GM19240 (cell line): ENCODE results near the gene PRRC2A.

Experiments used
- DNase-seq: peaks from one replicate; pipeline ENCODE4 v3.0.0; 2011; ENCODE audit warnings: low spot score; ENCODE audit not compliant: insufficient read length

The PRRC2A gene

DNA sequence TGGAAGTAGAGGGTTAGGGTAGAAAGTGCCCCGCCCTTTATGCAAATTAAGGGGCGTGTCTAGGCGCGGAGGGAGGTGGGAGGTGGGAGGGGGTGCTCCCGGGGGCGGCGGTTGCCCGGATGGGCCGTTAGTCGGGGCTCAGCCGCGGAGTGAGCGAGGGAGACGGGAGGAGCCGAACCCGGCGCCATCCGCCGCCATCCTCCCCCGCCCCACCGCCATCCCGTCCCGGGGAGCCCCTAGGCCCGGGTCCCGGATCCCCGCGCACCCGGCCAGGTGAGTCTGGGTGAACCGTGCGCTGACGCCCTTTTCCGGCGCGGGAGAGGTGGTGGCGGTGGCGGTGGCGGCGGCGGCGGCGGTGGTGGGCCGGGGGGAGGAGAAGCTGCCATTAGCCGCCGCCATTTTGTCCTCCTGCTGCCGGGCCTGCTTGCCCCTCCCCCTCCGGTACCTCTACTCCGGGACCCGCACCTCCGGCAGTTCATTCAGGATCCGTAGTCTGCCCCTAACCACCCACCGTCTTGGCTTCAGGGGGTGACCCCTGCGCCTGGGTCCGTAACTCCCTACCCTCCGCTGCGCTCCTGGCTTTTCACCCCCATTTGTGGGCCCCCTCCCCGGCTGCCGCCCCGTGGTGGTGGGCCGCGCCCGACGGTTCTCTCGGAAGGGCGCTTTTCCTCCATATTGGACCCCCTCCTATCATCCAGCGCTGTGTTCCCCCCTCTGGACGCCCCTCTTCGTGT, at the start of gene PRRC2A:
Gene PRRC2A, plus strand, starts transcription at position 130 of the 734 bp plus-strand sequence. CDS start 2,075 bp downstream, outside the sequence.
- peak; percentile 50 for DNase-seq

DNA sequence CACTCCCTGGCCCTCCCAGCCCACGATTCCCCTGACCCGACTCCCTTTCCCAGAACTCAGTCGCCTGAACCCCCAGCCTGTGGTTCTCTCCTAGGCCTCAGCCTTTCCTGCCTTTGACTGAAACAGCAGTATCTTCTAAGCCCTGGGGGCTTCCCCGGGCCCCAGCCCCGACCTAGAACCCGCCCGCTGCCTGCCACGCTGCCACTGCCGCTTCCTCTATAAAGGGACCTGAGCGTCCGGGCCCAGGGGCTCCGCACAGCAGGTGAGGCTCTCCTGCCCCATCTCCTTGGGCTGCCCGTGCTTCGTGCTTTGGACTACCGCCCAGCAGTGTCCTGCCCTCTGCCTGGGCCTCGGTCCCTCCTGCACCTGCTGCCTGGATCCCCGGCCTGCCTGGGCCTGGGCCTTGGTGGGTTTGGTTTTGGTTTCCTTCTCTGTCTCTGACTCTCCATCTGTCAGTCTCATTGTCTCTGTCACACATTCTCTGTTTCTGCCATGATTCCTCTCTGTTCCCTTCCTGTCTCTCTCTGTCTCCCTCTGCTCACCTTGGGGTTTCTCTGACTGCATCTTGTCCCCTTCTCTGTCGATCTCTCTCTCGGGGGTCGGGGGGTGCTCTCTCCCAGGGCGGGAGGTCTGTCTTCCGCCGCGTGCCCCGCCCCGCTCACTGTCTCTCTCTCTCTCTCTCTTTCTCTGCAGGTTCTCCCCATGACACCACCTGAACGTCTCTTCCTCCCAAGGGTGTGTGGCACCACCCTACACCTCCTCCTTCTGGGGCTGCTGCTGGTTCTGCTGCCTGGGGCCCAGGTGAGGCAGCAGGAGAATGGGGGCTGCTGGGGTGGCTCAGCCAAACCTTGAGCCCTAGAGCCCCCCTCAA, 48.2 kb upstream of the PRRC2A start, which contains the start of gene LTA:
Gene LTA, plus strand, starts transcription at position 249 of the 871 bp plus-strand sequence. Its CDS starts 454 bp downstream, at position 703.
- no peak for DNase-seq

DNA sequence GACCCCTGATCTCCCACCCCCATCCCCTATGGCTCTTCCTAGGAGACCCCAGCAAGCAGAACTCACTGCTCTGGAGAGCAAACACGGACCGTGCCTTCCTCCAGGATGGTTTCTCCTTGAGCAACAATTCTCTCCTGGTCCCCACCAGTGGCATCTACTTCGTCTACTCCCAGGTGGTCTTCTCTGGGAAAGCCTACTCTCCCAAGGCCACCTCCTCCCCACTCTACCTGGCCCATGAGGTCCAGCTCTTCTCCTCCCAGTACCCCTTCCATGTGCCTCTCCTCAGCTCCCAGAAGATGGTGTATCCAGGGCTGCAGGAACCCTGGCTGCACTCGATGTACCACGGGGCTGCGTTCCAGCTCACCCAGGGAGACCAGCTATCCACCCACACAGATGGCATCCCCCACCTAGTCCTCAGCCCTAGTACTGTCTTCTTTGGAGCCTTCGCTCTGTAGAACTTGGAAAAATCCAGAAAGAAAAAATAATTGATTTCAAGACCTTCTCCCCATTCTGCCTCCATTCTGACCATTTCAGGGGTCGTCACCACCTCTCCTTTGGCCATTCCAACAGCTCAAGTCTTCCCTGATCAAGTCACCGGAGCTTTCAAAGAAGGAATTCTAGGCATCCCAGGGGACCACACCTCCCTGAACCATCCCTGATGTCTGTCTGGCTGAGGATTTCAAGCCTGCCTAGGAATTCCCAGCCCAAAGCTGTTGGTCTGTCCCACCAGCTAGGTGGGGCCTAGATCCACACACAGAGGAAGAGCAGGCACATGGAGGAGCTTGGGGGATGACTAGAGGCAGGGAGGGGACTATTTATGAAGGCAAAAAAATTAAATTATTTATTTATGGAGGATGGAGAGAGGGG, 47.0 kb upstream of the PRRC2A start:
- no peak for DNase-seq

DNA sequence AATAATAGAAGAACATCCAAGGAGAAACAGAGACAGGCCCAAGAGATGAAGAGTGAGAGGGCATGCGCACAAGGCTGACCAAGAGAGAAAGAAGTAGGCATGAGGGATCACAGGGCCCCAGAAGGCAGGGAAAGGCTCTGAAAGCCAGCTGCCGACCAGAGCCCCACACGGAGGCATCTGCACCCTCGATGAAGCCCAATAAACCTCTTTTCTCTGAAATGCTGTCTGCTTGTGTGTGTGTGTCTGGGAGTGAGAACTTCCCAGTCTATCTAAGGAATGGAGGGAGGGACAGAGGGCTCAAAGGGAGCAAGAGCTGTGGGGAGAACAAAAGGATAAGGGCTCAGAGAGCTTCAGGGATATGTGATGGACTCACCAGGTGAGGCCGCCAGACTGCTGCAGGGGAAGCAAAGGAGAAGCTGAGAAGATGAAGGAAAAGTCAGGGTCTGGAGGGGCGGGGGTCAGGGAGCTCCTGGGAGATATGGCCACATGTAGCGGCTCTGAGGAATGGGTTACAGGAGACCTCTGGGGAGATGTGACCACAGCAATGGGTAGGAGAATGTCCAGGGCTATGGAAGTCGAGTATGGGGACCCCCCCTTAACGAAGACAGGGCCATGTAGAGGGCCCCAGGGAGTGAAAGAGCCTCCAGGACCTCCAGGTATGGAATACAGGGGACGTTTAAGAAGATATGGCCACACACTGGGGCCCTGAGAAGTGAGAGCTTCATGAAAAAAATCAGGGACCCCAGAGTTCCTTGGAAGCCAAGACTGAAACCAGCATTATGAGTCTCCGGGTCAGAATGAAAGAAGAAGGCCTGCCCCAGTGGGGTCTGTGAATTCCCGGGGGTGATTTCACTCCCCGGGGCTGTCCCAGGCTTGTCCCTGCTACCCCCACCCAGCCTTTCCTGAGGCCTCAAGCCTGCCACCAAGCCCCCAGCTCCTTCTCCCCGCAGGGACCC, 46.1 kb upstream of the PRRC2A start:
- no peak for DNase-seq

DNA sequence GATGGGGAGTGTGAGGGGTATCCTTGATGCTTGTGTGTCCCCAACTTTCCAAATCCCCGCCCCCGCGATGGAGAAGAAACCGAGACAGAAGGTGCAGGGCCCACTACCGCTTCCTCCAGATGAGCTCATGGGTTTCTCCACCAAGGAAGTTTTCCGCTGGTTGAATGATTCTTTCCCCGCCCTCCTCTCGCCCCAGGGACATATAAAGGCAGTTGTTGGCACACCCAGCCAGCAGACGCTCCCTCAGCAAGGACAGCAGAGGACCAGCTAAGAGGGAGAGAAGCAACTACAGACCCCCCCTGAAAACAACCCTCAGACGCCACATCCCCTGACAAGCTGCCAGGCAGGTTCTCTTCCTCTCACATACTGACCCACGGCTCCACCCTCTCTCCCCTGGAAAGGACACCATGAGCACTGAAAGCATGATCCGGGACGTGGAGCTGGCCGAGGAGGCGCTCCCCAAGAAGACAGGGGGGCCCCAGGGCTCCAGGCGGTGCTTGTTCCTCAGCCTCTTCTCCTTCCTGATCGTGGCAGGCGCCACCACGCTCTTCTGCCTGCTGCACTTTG, 45.1 kb upstream of the PRRC2A start, which contains the start of gene TNF:
Gene TNF, plus strand, starts transcription at position 231 of the 567 bp plus-strand sequence. Its CDS starts 177 bp downstream, at position 408.
- no peak for DNase-seq

- no peak for DNase-seq
Measured at GRCh38 chr6:31575952-31576685, 44.4 kb upstream of the PRRC2A start.

- DNase-seq = no peak
Measured at GRCh38 chr6:31576897-31577578, 43.5 kb upstream of the PRRC2A start.

GRCh38 chr6:31577579-31577966, 42.9 kb upstream of the PRRC2A start:
- DNase-seq = no peak

DNA sequence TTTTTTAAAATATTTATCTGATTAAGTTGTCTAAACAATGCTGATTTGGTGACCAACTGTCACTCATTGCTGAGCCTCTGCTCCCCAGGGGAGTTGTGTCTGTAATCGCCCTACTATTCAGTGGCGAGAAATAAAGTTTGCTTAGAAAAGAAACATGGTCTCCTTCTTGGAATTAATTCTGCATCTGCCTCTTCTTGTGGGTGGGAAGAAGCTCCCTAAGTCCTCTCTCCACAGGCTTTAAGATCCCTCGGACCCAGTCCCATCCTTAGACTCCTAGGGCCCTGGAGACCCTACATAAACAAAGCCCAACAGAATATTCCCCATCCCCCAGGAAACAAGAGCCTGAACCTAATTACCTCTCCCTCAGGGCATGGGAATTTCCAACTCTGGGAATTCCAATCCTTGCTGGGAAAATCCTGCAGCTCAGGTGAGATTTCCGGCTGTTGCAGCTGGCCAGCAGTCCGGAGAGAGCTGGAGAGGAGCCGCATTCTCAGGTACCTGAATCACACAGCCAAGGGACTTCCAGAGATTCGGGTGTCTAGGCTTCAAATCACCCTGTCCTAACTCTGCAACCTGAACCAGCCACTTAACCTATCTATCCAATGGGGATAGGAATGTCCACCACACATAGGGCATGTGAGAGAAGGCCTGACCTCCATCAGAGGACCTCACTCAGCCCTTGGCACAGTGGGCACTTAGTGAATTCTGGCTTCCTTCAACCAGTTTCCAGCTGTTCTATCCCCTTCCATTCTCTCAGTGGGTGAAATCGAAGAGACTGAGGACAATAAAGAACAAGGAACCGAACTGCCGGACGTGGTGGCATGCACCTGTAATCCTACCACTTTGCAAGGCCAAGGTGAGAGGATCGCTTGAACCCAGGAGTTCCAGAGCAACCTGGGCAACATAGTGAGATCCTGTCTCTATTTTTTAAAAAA, 42.1 kb upstream of the PRRC2A start:
- DNase-seq = no peak

DNA sequence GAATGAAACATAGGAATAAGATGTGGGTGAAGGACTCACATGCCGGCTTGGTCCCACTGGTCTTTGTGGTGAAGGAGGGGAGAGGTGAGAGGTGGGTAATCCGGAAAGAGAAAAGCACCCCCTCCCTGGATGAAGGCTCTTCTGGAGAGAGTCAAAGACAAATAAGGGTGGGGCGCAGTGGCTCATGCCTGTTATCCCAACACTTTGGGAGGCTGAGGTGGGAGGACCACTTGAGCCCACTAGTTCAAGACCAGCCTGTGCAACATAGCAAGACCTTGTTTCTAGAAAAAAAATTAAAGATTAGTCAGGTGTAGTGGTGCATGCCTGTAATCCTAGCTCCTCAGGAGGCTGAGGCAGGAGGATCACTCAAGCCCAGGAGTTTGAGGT, 41.4 kb upstream of the PRRC2A start:
- no peak for DNase-seq

DNA sequence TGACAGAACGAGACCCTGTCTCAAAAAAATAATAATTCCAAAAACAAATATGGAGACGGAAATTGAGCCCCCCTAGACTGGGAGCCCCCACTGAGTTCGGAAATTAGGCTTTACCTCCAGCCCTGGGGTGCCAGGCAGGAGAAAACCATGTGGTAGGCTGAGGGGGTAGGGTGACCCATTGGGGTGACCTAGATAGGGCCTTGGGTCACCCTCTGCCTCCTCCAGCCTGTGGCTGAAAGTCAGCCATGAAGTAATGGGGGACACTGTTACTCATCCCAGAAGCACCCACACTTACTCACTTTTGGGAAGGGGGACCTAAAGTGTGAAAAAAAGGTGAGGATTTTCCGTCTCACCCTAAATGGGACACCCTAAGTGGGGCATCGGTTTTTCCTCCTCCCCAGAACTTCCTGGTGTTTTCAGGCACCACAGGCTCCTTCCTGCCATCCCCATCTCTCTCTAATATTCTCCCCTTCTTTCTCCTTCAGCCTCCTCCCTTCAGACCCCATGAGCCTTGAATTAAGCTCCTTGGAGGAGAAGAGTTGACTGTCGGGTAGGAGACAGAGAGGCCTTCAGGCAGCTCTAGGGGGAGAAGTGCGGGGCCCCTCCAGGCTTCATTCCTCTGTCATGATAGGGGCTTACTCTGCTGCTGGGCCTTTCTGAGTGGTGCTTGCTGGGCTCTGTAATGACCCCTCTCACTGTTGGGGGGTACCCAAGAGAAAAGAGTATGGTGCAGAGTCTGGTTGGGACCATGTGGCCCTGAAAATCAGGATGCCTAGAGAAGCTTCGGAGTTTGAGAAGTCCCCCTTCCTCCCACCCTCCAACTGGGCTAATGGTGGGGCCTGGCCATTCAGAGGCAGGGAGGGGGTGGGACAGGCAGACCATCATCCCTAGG, 40.7 kb upstream of the PRRC2A start:
- DNase-seq = no peak

- DNase-seq = no peak
Measured at GRCh38 chr6:31580438-31580740, 40.1 kb upstream of the PRRC2A start.

GRCh38 chr6:31580807-31581433, 39.6 kb upstream of the PRRC2A start:
- no peak for DNase-seq

- no peak for DNase-seq
Measured at GRCh38 chr6:31581434-31582229, 38.9 kb upstream of the PRRC2A start.

- DNase-seq = no peak
Measured at GRCh38 chr6:31582230-31582643, 38.3 kb upstream of the PRRC2A start, which contains the start of gene LTB. Gene LTB, minus strand, starts transcription at chr6:31582424. Its CDS starts 7 bp downstream, at chr6:31582417.
